Measurements from ENCODE around the gene DEFB113.
"Not testable (repeated sequence)": the region's sequence is repeated elsewhere in the genome, so short reads cannot be mapped to it uniquely, and the experiment has no call there.

The DEFB113 gene

DNA sequence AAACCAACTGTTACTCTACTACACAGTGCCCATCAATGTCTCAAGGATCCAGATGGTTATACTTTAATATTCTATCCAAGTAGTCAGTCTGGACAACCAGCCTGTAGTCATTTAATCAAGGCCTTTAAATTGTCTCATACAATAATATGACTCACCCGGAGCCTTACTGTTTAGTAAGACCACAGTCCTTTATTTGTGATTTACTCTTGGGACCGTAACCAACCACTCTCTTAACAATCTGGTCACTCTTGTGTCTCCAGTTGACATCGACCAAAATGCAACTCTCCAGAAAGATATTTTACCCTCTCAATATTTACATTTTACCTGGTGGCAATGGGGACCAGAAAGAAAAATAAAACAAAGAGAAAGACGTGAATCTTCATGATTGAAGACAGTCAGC, 20.4 kb downstream of the DEFB113 start:
- Histone ChIP-seq H4K8ac (ENCODE audit: low read depth, low read length) (no peak overlapping the region), H3K23ac (ENCODE audit: low read length) (no peak overlapping the region), H3K4me3 (ENCODE audit: low read length) (no peak overlapping the region), H3K79me2 (ENCODE audit: control insufficient read depth, insufficient read depth, low read length) (no peaks in the 10 kb centered on the region), H3K27ac (ENCODE audit: low read depth, low read length) (no peak overlapping the region), H3K18ac (ENCODE audit: low read length) (no peak overlapping the region), H3K36me3 (ENCODE audit: control insufficient read depth, insufficient read depth, low read length) (no peaks in the 10 kb centered on the region), H2BK5ac (ENCODE audit: low read length) (no peak overlapping the region), H3K79me1 (ENCODE audit: low read length) (no peaks in the 10 kb centered on the region), H3K4me2 (ENCODE audit: low read length) (no peak overlapping the region), H3K4ac (ENCODE audit: low read depth, low read length) (no peak overlapping the region), H2BK120ac (ENCODE audit: low read depth, low read length) (no peak overlapping the region), H3K4me1 (ENCODE audit: control insufficient read depth, low read depth, low read length) (no peaks in the 10 kb centered on the region), H3K9ac (ENCODE audit: low read length) (no peak overlapping the region), H2BK15ac (replicated peaks; ENCODE audit: low read depth) (no peak overlapping the region), H2AK5ac (ENCODE audit: low read length) (no peak overlapping the region), H3K27me3 (ENCODE audit: insufficient read depth, low read length, poor library complexity) (no peaks in the 10 kb centered on the region), H3K56ac (ENCODE audit: low read length) (no peak overlapping the region), H4K5ac (ENCODE audit: low read length) (no peak overlapping the region)
- no CpG with 5 or more reads among the region's 4 CpGs for WGBS (ENCODE audit: extremely low coverage, insufficient coverage, low lambda C conversion rate)
- DNase-seq = no peak

- H3K4ac ChIP-seq (ENCODE audit: low read depth, low read length) = no peak overlapping the region
- no peak overlapping the region for H3K56ac ChIP-seq (ENCODE audit: low read length)
- no peak overlapping the region for H3K4me2 ChIP-seq (ENCODE audit: low read length)
- no peaks in the 10 kb centered on the region for H3K36me3 ChIP-seq (ENCODE audit: control insufficient read depth, insufficient read depth, low read length)
- no peaks in the 10 kb centered on the region for H3K79me1 ChIP-seq (ENCODE audit: low read length)
- H3K27ac ChIP-seq (ENCODE audit: low read depth, low read length) = no peak overlapping the region
- no peaks in the 10 kb centered on the region for H3K4me1 ChIP-seq (ENCODE audit: control insufficient read depth, low read depth, low read length)
- H3K4me3 ChIP-seq (ENCODE audit: low read length) = no peak overlapping the region
- H3K27me3 ChIP-seq (ENCODE audit: insufficient read depth, low read length, poor library complexity) = no peaks in the 10 kb centered on the region
- no peak overlapping the region for H2BK5ac ChIP-seq (ENCODE audit: low read length)
- H2BK120ac ChIP-seq (ENCODE audit: low read depth, low read length) = no peak overlapping the region
- no peak for DNase-seq
- H3K23ac ChIP-seq (ENCODE audit: low read length) = no peak overlapping the region
- H4K8ac ChIP-seq (ENCODE audit: low read depth, low read length) = no peak overlapping the region
- no peak overlapping the region for H4K5ac ChIP-seq (ENCODE audit: low read length)
- no peak overlapping the region for H2AK5ac ChIP-seq (ENCODE audit: low read length)
- H3K79me2 ChIP-seq (ENCODE audit: control insufficient read depth, insufficient read depth, low read length) = no peaks in the 10 kb centered on the region
- H3K9ac ChIP-seq (ENCODE audit: low read length) = no peak overlapping the region
- WGBS (ENCODE audit: extremely low coverage, insufficient coverage, low lambda C conversion rate) = no CpG with 5 or more reads among the region's 2 CpGs
- no peak overlapping the region for H3K18ac ChIP-seq (ENCODE audit: low read length)
- H2BK15ac ChIP-seq (replicated peaks; ENCODE audit: low read depth) = no peak overlapping the region
Measured at GRCh38 chr6:49946835-49947234, 22.6 kb downstream of the DEFB113 start.

- H3K23ac ChIP-seq (ENCODE audit: low read length); H3K4me1 ChIP-seq (ENCODE audit: control insufficient read depth, low read depth, low read length); H3K9ac ChIP-seq (ENCODE audit: low read length); H3K27ac ChIP-seq (ENCODE audit: low read depth, low read length); H3K36me3 ChIP-seq (ENCODE audit: control insufficient read depth, insufficient read depth, low read length); H3K4me3 ChIP-seq (ENCODE audit: low read length); H3K79me1 ChIP-seq (ENCODE audit: low read length); H3K79me2 ChIP-seq (ENCODE audit: control insufficient read depth, insufficient read depth, low read length); DNase-seq; H2AK5ac ChIP-seq (ENCODE audit: low read length); H4K8ac ChIP-seq (ENCODE audit: low read depth, low read length); H3K4ac ChIP-seq (ENCODE audit: low read depth, low read length); H3K18ac ChIP-seq (ENCODE audit: low read length); H3K4me2 ChIP-seq (ENCODE audit: low read length); H3K56ac ChIP-seq (ENCODE audit: low read length); H3K27me3 ChIP-seq (ENCODE audit: insufficient read depth, low read length, poor library complexity); H2BK120ac ChIP-seq (ENCODE audit: low read depth, low read length); H4K5ac ChIP-seq (ENCODE audit: low read length); H2BK5ac ChIP-seq (ENCODE audit: low read length); H2BK15ac ChIP-seq (replicated peaks; ENCODE audit: low read depth): not testable (repeated sequence)
- no CpG with 5 or more reads among the region's 3 CpGs for WGBS (ENCODE audit: extremely low coverage, insufficient coverage, low lambda C conversion rate)
Measured at GRCh38 chr6:49944068-49944467, 25.4 kb downstream of the DEFB113 start.

- Histone ChIP-seq H3K56ac (ENCODE audit: low read length) (no peak overlapping the region), H3K9ac (ENCODE audit: low read length) (no peak overlapping the region), H3K27ac (ENCODE audit: low read depth, low read length) (no peak overlapping the region), H4K8ac (ENCODE audit: low read depth, low read length) (no peak overlapping the region), H2BK120ac (ENCODE audit: low read depth, low read length) (no peak overlapping the region), H3K79me2 (ENCODE audit: control insufficient read depth, insufficient read depth, low read length) (no peaks in the 10 kb centered on the region), H2AK5ac (ENCODE audit: low read length) (no peak overlapping the region), H3K79me1 (ENCODE audit: low read length) (no peaks in the 10 kb centered on the region), H3K4me2 (ENCODE audit: low read length) (no peak overlapping the region), H3K23ac (ENCODE audit: low read length) (no peak overlapping the region), H3K36me3 (ENCODE audit: control insufficient read depth, insufficient read depth, low read length) (no peaks in the 10 kb centered on the region), H2BK5ac (ENCODE audit: low read length) (no peak overlapping the region), H3K18ac (ENCODE audit: low read length) (no peak overlapping the region), H2BK15ac (replicated peaks; ENCODE audit: low read depth) (no peak overlapping the region), H3K4ac (ENCODE audit: low read depth, low read length) (no peak overlapping the region), H3K4me3 (ENCODE audit: low read length) (no peak overlapping the region), H4K5ac (ENCODE audit: low read length) (no peak overlapping the region), H3K27me3 (ENCODE audit: insufficient read depth, low read length, poor library complexity) (no peaks in the 10 kb centered on the region), H3K4me1 (ENCODE audit: control insufficient read depth, low read depth, low read length) (no peaks in the 10 kb centered on the region)
- DNase-seq = peak; percentile 89
- no CpG with 5 or more reads among the region's 3 CpGs for WGBS (ENCODE audit: extremely low coverage, insufficient coverage, low lambda C conversion rate)
Measured at GRCh38 chr6:49939993-49940498, 29.4 kb downstream of the DEFB113 start.

DNA sequence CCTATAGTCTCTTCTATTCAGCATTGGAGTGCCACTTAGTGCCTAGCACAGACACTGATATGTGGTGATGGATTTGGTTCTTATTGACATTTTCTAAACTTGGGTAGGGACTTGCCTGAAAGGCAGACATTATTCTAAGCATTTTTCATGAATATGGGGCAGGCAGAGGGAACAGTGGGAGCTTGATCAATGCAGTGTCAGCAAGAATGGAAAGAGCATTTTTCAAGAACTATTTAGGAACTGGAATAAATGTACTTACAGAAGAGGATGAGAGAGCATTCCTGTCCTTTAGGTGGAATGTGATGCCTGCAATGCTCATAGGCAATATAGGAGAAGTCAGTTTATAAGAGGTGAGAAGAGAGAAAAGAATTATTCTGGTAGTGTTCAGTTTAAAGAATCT, 31.6 kb downstream of the DEFB113 start:
- no peak overlapping the region for H3K23ac ChIP-seq (ENCODE audit: low read length)
- H2BK120ac ChIP-seq (ENCODE audit: low read depth, low read length) = no peak overlapping the region
- no peak overlapping the region for H3K9ac ChIP-seq (ENCODE audit: low read length)
- H3K4me3 ChIP-seq (ENCODE audit: low read length) = no peak overlapping the region
- no peak overlapping the region for H4K8ac ChIP-seq (ENCODE audit: low read depth, low read length)
- H4K5ac ChIP-seq (ENCODE audit: low read length) = no peak overlapping the region
- no peaks in the 10 kb centered on the region for H3K79me2 ChIP-seq (ENCODE audit: control insufficient read depth, insufficient read depth, low read length)
- no peaks in the 10 kb centered on the region for H3K27me3 ChIP-seq (ENCODE audit: insufficient read depth, low read length, poor library complexity)
- H3K36me3 ChIP-seq (ENCODE audit: control insufficient read depth, insufficient read depth, low read length) = no peaks in the 10 kb centered on the region
- H3K79me1 ChIP-seq (ENCODE audit: low read length) = no peaks in the 10 kb centered on the region
- no peak overlapping the region for H3K4ac ChIP-seq (ENCODE audit: low read depth, low read length)
- no peak overlapping the region for H2BK5ac ChIP-seq (ENCODE audit: low read length)
- no peaks in the 10 kb centered on the region for H3K4me1 ChIP-seq (ENCODE audit: control insufficient read depth, low read depth, low read length)
- H3K27ac ChIP-seq (ENCODE audit: low read depth, low read length) = no peak overlapping the region
- H3K56ac ChIP-seq (ENCODE audit: low read length) = no peak overlapping the region
- H3K18ac ChIP-seq (ENCODE audit: low read length) = no peak overlapping the region
- no peak overlapping the region for H2AK5ac ChIP-seq (ENCODE audit: low read length)
- H2BK15ac ChIP-seq (replicated peaks; ENCODE audit: low read depth) = no peak overlapping the region
- DNase-seq = no peak
- H3K4me2 ChIP-seq (ENCODE audit: low read length) = no peak overlapping the region

GRCh38 chr6:49937017-49937416, 32.4 kb downstream of the DEFB113 start:
- no peaks in the 10 kb centered on the region for H3K79me2 ChIP-seq (ENCODE audit: control insufficient read depth, insufficient read depth, low read length)
- H3K79me1 ChIP-seq (ENCODE audit: low read length) = no peaks in the 10 kb centered on the region
- no CpG with 5 or more reads among the region's 2 CpGs for WGBS (ENCODE audit: extremely low coverage, insufficient coverage, low lambda C conversion rate)

More at GRCh38 chr6:49937017-49937416, 32.4 kb downstream of the DEFB113 start:
- no peak overlapping the region for H2BK5ac ChIP-seq (ENCODE audit: low read length)
- no peak overlapping the region for H3K56ac ChIP-seq (ENCODE audit: low read length)
- no peak overlapping the region for H3K4me3 ChIP-seq (ENCODE audit: low read length)
- no peaks in the 10 kb centered on the region for H3K4me1 ChIP-seq (ENCODE audit: control insufficient read depth, low read depth, low read length)
- H3K36me3 ChIP-seq (ENCODE audit: control insufficient read depth, insufficient read depth, low read length) = no peaks in the 10 kb centered on the region
- H4K8ac ChIP-seq (ENCODE audit: low read depth, low read length) = no peak overlapping the region
- no peak overlapping the region for H3K18ac ChIP-seq (ENCODE audit: low read length)
- no peak overlapping the region for H3K9ac ChIP-seq (ENCODE audit: low read length)
- H2AK5ac ChIP-seq (ENCODE audit: low read length) = no peak overlapping the region
- H4K5ac ChIP-seq (ENCODE audit: low read length) = no peak overlapping the region
- H2BK15ac ChIP-seq (replicated peaks; ENCODE audit: low read depth) = no peak overlapping the region
- no peak overlapping the region for H3K23ac ChIP-seq (ENCODE audit: low read length)
- H3K27ac ChIP-seq (ENCODE audit: low read depth, low read length) = no peak overlapping the region
- no peak overlapping the region for H3K4ac ChIP-seq (ENCODE audit: low read depth, low read length)
- H3K4me2 ChIP-seq (ENCODE audit: low read length) = no peak overlapping the region
- DNase-seq = no peak
- no peak overlapping the region for H2BK120ac ChIP-seq (ENCODE audit: low read depth, low read length)
- no peaks in the 10 kb centered on the region for H3K27me3 ChIP-seq (ENCODE audit: insufficient read depth, low read length, poor library complexity)

Data from mesendoderm (in vitro differentiated cells).